Measurements from ENCODE around the gene F3. TPM values are rescaled to one million over a fixed set of nuclear protein-coding genes. Genes with fewer than 3 reads are reported as not detected.
"Not testable (repeated sequence)": the region's sequence is repeated elsewhere in the genome, so short reads cannot be mapped to it uniquely, and the experiment has no call there.

Gene F3
- total RNA-seq, 6 donors from 2014 or later, result 52.4 to 210 (median 80.9) TPM

DNA sequence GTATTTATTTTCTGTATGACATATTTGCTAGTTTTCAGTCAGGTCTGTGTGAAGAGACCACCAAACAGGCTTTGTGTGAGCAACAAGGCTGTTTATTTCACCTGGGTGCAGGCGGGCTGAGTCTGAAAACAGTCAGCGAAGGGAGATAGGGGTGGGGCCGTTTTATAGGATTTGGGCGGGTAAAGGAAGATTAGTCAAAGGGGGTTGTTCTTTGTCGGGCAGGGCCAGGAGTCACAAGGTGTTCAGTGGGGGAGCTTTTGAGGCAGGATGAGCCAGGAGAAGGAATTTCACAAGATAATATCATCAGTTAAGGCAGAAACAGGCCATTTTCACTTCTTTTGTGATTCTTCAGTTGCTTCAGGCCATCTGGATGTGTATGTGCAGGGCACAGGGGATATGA lies 24.9 kb upstream of the F3 start:
- H3K4me3 ChIP-seq, H3K9me3 ChIP-seq: not testable (repeated sequence)

DNA sequence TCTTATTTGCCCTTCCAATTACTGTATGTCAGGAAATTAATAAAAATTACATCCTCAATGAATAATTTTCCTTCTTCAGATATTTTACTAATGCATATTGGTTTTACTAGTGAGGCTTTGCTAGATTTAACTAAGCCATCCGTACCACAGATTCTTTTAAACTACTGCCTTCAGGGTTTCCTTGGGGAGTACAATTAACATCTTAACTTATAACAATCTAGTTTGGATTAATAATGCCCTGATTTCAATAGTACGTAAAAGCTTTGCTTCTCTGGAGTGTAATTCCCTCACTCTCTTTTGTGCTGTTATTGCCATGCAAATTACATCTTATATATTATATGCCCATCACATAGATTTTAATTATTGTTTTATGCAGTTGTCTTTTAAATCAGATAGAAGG lies 24.3 kb upstream of the F3 start:
- no peak for ATAC-seq (ENCODE audit: low FRiP score in 2 of 2)
- 92 to 100% methylated on average over 2 of the region's 2 CpGs for WGBS, 2 donors
- TF ChIP-seq POLR2AphosphoS5 (IDR thresholded peaks at IDR 0.05) (no peak), EP300 (IDR thresholded peaks at IDR 0.05) (no peak), POLR2A (IDR thresholded peaks at IDR 0.05) (no peak)
- TF ChIP-seq, protein P1, sequence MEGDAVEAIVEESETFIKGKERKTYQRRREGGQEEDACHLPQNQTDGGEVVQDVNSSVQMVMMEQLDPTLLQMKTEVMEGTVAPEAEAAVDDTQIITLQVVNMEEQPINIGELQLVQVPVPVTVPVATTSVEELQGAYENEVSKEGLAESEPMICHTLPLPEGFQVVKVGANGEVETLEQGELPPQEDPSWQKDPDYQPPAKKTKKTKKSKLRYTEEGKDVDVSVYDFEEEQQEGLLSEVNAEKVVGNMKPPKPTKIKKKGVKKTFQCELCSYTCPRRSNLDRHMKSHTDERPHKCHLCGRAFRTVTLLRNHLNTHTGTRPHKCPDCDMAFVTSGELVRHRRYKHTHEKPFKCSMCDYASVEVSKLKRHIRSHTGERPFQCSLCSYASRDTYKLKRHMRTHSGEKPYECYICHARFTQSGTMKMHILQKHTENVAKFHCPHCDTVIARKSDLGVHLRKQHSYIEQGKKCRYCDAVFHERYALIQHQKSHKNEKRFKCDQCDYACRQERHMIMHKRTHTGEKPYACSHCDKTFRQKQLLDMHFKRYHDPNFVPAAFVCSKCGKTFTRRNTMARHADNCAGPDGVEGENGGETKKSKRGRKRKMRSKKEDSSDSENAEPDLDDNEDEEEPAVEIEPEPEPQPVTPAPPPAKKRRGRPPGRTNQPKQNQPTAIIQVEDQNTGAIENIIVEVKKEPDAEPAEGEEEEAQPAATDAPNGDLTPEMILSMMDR (IDR thresholded peaks at IDR 0.05), result no peak
- Histone ChIP-seq H3K4me1 (no peaks in the 10 kb centered on the region), H3K4me3 (no peak overlapping the region), H3K9me3 (peaks cover 0 to 8% (median 0%) of the 10 kb centered on the region in 4 donors), H3K27ac (no peak overlapping the region), H3K36me3 (no peaks in the 10 kb centered on the region), H3K27me3 (no peaks in the 10 kb centered on the region)
- DNase-seq, result no peak

More for the DNA sequence above, 24.9 kb upstream of the F3 start:
- not testable (repeated sequence) for DNase-seq; H3K27ac ChIP-seq; ATAC-seq (ENCODE audit: low FRiP score in 2 of 2); H3K4me1 ChIP-seq; H3K27me3 ChIP-seq; H3K36me3 ChIP-seq
- WGBS, 2 donors, result 80 to 85% methylated on average over 5 of the region's 5 CpGs

DNA sequence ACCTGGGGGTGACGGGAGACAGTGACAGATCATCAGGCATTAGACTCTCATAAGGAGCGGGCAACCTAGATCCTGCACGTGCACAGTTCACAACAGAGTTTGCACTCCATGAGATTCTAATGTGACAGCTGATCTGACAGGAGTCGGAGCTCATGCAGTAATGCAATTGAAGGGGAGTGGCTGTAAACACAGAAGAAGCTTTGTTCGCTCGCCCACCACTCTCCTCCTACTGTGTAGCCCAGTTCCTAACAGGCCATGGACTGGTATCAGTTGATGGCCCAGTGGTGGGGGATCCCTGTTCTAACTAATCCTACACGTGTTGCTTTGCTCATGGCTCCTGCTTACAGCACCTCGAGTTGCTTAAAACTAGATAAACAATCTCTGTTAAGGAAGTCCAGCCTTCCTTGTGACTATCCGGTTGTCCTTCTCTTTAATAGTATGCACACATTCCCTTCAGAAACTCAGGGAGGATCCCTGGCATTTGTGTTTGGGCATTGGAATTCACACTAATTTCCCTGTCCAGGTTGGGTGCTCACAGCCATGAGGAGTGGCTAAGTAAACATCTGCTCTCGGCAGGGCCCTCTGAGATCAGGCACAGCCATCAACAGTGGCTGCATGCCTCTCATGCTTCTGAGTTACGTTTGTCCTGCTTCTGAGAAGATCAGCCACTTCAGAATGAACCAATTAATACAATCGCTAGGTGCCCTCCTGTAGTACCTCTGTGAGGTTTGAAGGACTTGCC lies 21.1 kb upstream of the F3 start:
- Histone ChIP-seq H3K27ac (peak overlapping the region; percentile 56 to 81 (median 62)), H3K4me3 (no peak overlapping the region), H3K9me3 (no peaks in the 10 kb centered on the region), H3K36me3 (no peaks in the 10 kb centered on the region), H3K27me3 (no peaks in the 10 kb centered on the region), H3K4me1 (no peaks in the 10 kb centered on the region)
- DNase-seq, result peak in 1 of 2 donors; percentile 82
- TF ChIP-seq EP300 (IDR thresholded peaks at IDR 0.05) (peak in 1 of 4 donors; percentile 50), POLR2A (IDR thresholded peaks at IDR 0.05) (peak in 1 of 4 donors; percentile 18), POLR2AphosphoS5 (IDR thresholded peaks at IDR 0.05) (peak in 1 of 2 donors; percentile 29)
- TF ChIP-seq, protein P1 (IDR thresholded peaks at IDR 0.05), result no peak
- ATAC-seq (ENCODE audit: low FRiP score in 2 of 2), result peak; percentile 61 to 95
- 67 to 78% methylated on average over 11 to 12 of the region's 12 CpGs for WGBS, 2 donors

DNA sequence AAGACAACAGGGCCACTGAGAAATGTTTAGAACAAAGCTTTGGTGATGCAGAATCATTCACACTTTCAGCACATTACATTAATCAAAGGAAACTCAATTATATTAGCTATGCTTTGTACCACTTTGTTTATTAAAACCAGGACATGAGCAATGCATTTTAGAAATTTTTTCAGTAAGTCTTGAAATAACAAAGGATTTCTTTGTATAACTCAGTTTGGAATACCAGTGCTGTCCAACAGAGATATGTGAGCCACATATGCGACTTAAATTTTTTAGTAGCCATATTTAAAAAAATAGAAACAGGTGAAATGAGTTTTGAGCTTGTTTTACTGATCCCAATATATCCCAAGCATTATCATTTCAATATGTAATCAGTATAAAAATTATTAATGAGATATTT lies 18.8 kb upstream of the F3 start:
- ATAC-seq (ENCODE audit: low FRiP score in 2 of 2) (no peak), DNase-seq (no peak)
- H3K4me1 ChIP-seq, result no peaks in the 10 kb centered on the region
- no peaks in the 10 kb centered on the region for H3K9me3 ChIP-seq
- H3K27me3 ChIP-seq, result no peaks in the 10 kb centered on the region
- WGBS, 2 donors, result 66 to 84% methylated on average over 1 of the region's 1 CpG
- no peak for TF ChIP-seq EP300 (IDR thresholded peaks at IDR 0.05)
- no peak for TF ChIP-seq POLR2AphosphoS5 (IDR thresholded peaks at IDR 0.05)
- no peak for TF ChIP-seq POLR2A (IDR thresholded peaks at IDR 0.05)
- TF ChIP-seq, protein P1 (IDR thresholded peaks at IDR 0.05), result no peak
- no peaks in the 10 kb centered on the region for H3K36me3 ChIP-seq
- H3K4me3 ChIP-seq, result no peak overlapping the region
- H3K27ac ChIP-seq, result no peak overlapping the region

DNA sequence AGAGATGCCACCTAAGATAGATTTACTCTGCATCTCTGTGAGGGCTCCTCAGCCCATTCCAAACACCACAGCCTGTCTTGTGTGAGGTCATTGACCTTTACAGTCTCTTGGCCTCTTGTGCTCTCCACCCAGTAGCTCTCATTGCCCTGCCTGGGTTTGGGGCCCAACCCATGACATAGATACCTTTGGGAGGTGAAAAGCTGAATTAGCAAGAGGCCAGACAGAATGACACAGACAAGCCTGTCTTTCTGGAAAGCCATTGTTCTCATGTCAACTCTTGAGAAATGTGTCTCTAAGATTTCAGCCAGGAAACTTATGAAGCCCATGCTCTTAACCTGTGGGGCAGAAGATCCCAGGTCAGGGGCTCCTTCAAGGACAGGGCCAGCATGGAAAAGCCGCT lies 18.4 kb upstream of the F3 start:
- no peaks in the 10 kb centered on the region for H3K27me3 ChIP-seq
- DNase-seq (no peak), ATAC-seq (ENCODE audit: low FRiP score in 2 of 2) (no peak)
- TF ChIP-seq, protein P1 (IDR thresholded peaks at IDR 0.05), result no peak
- TF ChIP-seq POLR2A (IDR thresholded peaks at IDR 0.05), result no peak
- no peaks in the 10 kb centered on the region for H3K36me3 ChIP-seq
- H3K9me3 ChIP-seq, result no peaks in the 10 kb centered on the region
- H3K4me3 ChIP-seq, result no peak overlapping the region
- no peak overlapping the region for H3K27ac ChIP-seq
- 86 to 95% methylated on average over 1 of the region's 1 CpG for WGBS, 2 donors
- H3K4me1 ChIP-seq, result no peaks in the 10 kb centered on the region
